Measurements from ENCODE around the gene PNKD.

- no peak for TF ChIP-seq CTCF (conservative IDR thresholded peaks at IDR 0.05; ENCODE audit: low read depth in 2 of 2)
- no peak for TF ChIP-seq EZH2phosphoT487 (IDR thresholded peaks at IDR 0.05; ENCODE audit: unreplicated experiment)
- TF ChIP-seq EZH2 (IDR thresholded peaks at IDR 0.05; ENCODE audit: low read depth, unreplicated experiment), result no peak
- no peak for TF ChIP-seq REST (IDR thresholded peaks at IDR 0.05; ENCODE audit: unreplicated experiment)
- TF ChIP-seq POLR2AphosphoS5 (IDR thresholded peaks at IDR 0.05; ENCODE audit: low read depth), result no peak
Observed at GRCh38 chr2:218267259-218267658, 3.1 kb upstream of the PNKD start.
